HepG2 (cell line): ENCODE results near the gene PIGC. TPM values are rescaled to one million over a fixed set of nuclear protein-coding genes. Genes with fewer than 3 reads are reported as not detected.

ENCODE experiments used
- AKAP8 ChIP-seq: sonication (generic); formaldehyde crosslinking; IDR thresholded peaks from 2 replicates; pipeline ENCODE4 v1.5.1; 2020; ENCODE audit warnings: mild to moderate bottlenecking, missing genetic modification reagents
- CCDC6 ChIP-seq: sonication (generic); formaldehyde crosslinking; IDR thresholded peaks from 2 replicates; pipeline ENCODE4 v1.8.1; 2022; ENCODE audit warnings: mild to moderate bottlenecking, missing genetic modification reagents, moderate library complexity
- HNRNPK ChIP-seq: fragments of 200-400 bp; formaldehyde crosslinking; IDR thresholded peaks from 2 replicates; pipeline ENCODE4 v1.6.1; 2018; ENCODE audit warnings: low read length, low read depth, moderate library complexity, mild to moderate bottlenecking; ENCODE audit not compliant: poor library complexity, severe bottlenecking
- HNRNPUL1 ChIP-seq: fragments of 200-400 bp; formaldehyde crosslinking; IDR thresholded peaks from 2 replicates; pipeline ENCODE4 v1.6.1; 2017; ENCODE audit warnings: low read depth, mild to moderate bottlenecking, low read length, moderate library complexity
- IKZF5 ChIP-seq: IDR thresholded peaks from 2 replicates; pipeline ENCODE4 v1.6.1; 2018; ENCODE audit warnings: missing genetic modification reagents, mild to moderate bottlenecking, missing compliant biosample characterization
- KDM5A ChIP-seq: fragments of 200-600 bp; sonication (generic); IDR thresholded peaks from 2 replicates; pipeline ENCODE4 v1.7.0; 2018; ENCODE audit warnings: antibody characterized with exemption, mild to moderate bottlenecking, low read length, borderline replicate concordance
- NR3C1 ChIP-seq: sonication (generic); formaldehyde crosslinking; IDR thresholded peaks from 2 replicates; pipeline ENCODE4 v1.4.0; 2020; ENCODE audit warnings: missing genetic modification reagents
- SCMH1 ChIP-seq: sonication (generic); formaldehyde crosslinking; IDR thresholded peaks from 2 replicates; pipeline ENCODE4 v1.9.0; 2021; ENCODE audit warnings: missing genetic modification reagents, mild to moderate bottlenecking, borderline replicate concordance
- SIN3B ChIP-seq: fragments of 150-350 bp; IDR thresholded peaks from 2 replicates; pipeline ENCODE4 v1.6.1; 2014; ENCODE audit warnings: low read length
- ZNF12 ChIP-seq: sonication (generic); formaldehyde crosslinking; IDR thresholded peaks from 2 replicates; pipeline ENCODE4 v1.5.0; 2020; ENCODE audit warnings: missing genetic modification reagents
- ZNF143 ChIP-seq: sonication (generic); formaldehyde crosslinking; IDR thresholded peaks from 2 replicates; pipeline ENCODE4 v1.4.0; 2020; ENCODE audit warnings: missing genetic modification reagents
- ZNF225 ChIP-seq: sonication (generic); formaldehyde crosslinking; IDR thresholded peaks from 2 replicates; pipeline ENCODE4 v1.4.0; 2020; ENCODE audit warnings: mild to moderate bottlenecking, missing genetic modification reagents
- ZNF232 ChIP-seq: sonication (generic); formaldehyde crosslinking; IDR thresholded peaks from 2 replicates; pipeline ENCODE4 v1.4.0; 2020; ENCODE audit warnings: missing genetic modification reagents, borderline replicate concordance
- ZNF446 ChIP-seq: sonication (generic); formaldehyde crosslinking; IDR thresholded peaks from 2 replicates; pipeline ENCODE4 v1.5.0; 2020; ENCODE audit warnings: mild to moderate bottlenecking, missing genetic modification reagents
- ZNF777 ChIP-seq: sonication (generic); formaldehyde crosslinking; IDR thresholded peaks from 2 replicates; pipeline ENCODE4 v1.4.0; 2020; ENCODE audit warnings: missing genetic modification reagents
- ZNF781 ChIP-seq: sonication (generic); formaldehyde crosslinking; IDR thresholded peaks from 2 replicates; pipeline ENCODE4 v1.5.1; 2020; ENCODE audit warnings: borderline replicate concordance, mild to moderate bottlenecking, missing genetic modification reagents; ENCODE audit errors: not compliant biosample characterization
- ZSCAN12 ChIP-seq: sonication (generic); formaldehyde crosslinking; IDR thresholded peaks from 2 replicates; pipeline ENCODE4 v1.9.0; 2021; ENCODE audit warnings: mild to moderate bottlenecking, missing genetic modification reagents
- polyA plus RNA-seq, 8 experiments: library from polyadenylated mRNA; depleted of rRNA in 3 of 8; stranded (reverse) in 7 of 8; unstranded in 1 of 8; fragments of >200 nt; fragmentation: Illumina TruSeq in 4 of 8; extraction: Trizol in 4 of 8; gene quantifications; 2 replicates each; pipeline versions ENCODE4 v1.2.1 to v1.2.3, GENCODE V29; 2011 to 2016; ENCODE audit warnings: low read depth in 4 of 8, missing spikeins in 1 of 8, mixed read lengths in 1 of 8; ENCODE audit not compliant: insufficient read depth in 1 of 8
- total RNA-seq, 5 experiments: library from RNA; depleted of rRNA; stranded (reverse); fragments of >200 nt; fragmentation: Illumina TruSeq; extraction: Trizol; gene quantifications; 2 replicates each; pipeline ENCODE4 v1.2.3, GENCODE V29; 2016; ENCODE audit warnings: low read depth in 1 of 5
- TF ChIP-seq, protein P1 (sequence below): sonication (generic); formaldehyde crosslinking; IDR thresholded peaks from 2 replicates; pipeline ENCODE4 v1.4.0; 2020; ENCODE audit warnings: missing genetic modification reagents, borderline replicate concordance
- TF ChIP-seq, protein P2 (sequence below): sonication (generic); formaldehyde crosslinking; IDR thresholded peaks from 2 replicates; pipeline ENCODE4 v1.5.1; 2020; ENCODE audit warnings: mild to moderate bottlenecking, missing genetic modification reagents, moderate library complexity
- TF ChIP-seq, protein P3 (sequence below): sonication (generic); formaldehyde crosslinking; IDR thresholded peaks from 2 replicates; pipeline ENCODE4 v1.5.0; 2020; ENCODE audit warnings: mild to moderate bottlenecking, missing genetic modification reagents
- TF ChIP-seq, protein P4 (sequence below): sonication (generic); formaldehyde crosslinking; IDR thresholded peaks from 2 replicates; pipeline ENCODE4 v1.4.0; 2020; ENCODE audit warnings: mild to moderate bottlenecking, missing genetic modification reagents

PIGC gene
- total and polyA plus RNA-seq, 2 of the 13 experiments (the other 11 are each of a cell fraction or from before 2014, with no cell fraction given) = 26.7 to 29.5 TPM

DNA sequence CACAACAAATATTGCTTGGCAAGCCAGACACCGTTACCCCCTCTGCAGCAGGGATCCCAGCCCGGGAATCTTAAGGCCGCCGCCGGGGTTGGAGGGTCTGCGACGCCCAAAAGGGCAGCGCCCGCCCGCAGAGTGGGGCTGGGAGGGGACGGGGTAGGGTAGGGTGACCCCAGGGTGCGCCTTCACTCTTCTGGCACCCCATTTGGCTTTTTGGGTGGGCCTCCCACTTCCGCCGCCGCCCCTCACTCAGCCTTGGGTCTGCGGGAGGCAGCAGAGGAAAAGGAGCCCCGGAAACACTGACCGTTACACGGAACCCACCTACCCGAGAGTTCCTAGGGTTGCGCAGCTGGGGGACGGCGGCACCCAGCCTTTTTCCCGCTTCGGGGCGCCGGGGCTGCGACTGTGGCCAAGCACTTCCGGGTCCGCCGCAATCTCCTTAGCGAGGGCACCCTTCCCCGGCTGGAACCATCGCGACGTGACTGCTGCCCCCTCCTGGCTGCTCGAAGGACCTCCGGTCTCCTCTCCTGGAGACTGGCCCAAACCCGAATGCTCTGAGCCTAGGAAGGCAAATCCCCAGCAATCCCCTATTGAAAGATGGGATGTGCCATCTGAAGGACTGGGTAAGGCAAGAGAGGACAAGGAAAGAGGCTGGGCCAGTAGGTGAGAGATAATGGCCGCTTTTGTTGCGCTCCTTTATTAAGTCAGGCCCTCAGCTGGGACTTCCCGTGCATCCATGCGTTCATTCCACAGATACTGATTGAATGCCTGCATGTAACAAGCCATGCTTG, at the start of gene PIGC (continued):
- TF ChIP-seq SCMH1 (CRISPR knock-in tag) (no peak), ZNF12 (CRISPR knock-in tag) (no peak), CCDC6 (CRISPR knock-in tag) (no peak), ZNF781 (CRISPR knock-in tag) (no peak), ZNF232 (CRISPR knock-in tag) (no peak; the same call in 1 of the 2 replicates), ZNF225 (peak; percentile 89; the same call in 1 of the 2 replicates), NR3C1 (CRISPR knock-in tag) (no peak), ZNF446 (CRISPR knock-in tag) (0 out of 2 replicates have a peak, but pooled peaks have one; percentile 50), ZNF777 (CRISPR knock-in tag) (no peak), KDM5A (no peak; the same call in 1 of the 2 replicates), IKZF5 (CRISPR knock-in tag) (peak; percentile 83; the same call in 1 of the 2 replicates), SIN3B (no peak), HNRNPK (no peak), HNRNPUL1 (no peak), AKAP8 (CRISPR knock-in tag) (no peak), ZSCAN12 (CRISPR knock-in tag) (no peak), ZNF143 (CRISPR knock-in tag) (no peak)
- TF ChIP-seq, protein P1, sequence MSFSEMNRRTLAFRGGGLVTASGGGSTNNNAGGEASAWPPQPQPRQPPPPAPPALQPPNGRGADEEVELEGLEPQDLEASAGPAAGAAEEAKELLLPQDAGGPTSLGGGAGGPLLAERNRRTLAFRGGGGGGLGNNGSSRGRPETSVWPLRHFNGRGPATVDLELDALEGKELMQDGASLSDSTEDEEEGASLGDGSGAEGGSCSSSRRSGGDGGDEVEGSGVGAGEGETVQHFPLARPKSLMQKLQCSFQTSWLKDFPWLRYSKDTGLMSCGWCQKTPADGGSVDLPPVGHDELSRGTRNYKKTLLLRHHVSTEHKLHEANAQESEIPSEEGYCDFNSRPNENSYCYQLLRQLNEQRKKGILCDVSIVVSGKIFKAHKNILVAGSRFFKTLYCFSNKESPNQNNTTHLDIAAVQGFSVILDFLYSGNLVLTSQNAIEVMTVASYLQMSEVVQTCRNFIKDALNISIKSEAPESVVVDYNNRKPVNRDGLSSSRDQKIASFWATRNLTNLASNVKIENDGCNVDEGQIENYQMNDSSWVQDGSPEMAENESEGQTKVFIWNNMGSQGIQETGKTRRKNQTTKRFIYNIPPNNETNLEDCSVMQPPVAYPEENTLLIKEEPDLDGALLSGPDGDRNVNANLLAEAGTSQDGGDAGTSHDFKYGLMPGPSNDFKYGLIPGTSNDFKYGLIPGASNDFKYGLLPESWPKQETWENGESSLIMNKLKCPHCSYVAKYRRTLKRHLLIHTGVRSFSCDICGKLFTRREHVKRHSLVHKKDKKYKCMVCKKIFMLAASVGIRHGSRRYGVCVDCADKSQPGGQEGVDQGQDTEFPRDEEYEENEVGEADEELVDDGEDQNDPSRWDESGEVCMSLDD (CRISPR knock-in tag) = peak; percentile 82; the same call in 1 of the 2 replicates
- TF ChIP-seq, protein P2, sequence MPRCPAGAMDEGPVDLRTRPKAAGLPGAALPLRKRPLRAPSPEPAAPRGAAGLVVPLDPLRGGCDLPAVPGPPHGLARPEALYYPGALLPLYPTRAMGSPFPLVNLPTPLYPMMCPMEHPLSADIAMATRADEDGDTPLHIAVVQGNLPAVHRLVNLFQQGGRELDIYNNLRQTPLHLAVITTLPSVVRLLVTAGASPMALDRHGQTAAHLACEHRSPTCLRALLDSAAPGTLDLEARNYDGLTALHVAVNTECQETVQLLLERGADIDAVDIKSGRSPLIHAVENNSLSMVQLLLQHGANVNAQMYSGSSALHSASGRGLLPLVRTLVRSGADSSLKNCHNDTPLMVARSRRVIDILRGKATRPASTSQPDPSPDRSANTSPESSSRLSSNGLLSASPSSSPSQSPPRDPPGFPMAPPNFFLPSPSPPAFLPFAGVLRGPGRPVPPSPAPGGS = peak; percentile 91
- TF ChIP-seq, protein P3, sequence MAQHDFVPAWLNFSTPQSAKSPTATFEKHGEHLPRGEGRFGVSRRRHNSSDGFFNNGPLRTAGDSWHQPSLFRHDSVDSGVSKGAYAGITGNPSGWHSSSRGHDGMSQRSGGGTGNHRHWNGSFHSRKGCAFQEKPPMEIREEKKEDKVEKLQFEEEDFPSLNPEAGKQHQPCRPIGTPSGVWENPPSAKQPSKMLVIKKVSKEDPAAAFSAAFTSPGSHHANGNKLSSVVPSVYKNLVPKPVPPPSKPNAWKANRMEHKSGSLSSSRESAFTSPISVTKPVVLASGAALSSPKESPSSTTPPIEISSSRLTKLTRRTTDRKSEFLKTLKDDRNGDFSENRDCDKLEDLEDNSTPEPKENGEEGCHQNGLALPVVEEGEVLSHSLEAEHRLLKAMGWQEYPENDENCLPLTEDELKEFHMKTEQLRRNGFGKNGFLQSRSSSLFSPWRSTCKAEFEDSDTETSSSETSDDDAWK = no peak
- TF ChIP-seq, protein P4, sequence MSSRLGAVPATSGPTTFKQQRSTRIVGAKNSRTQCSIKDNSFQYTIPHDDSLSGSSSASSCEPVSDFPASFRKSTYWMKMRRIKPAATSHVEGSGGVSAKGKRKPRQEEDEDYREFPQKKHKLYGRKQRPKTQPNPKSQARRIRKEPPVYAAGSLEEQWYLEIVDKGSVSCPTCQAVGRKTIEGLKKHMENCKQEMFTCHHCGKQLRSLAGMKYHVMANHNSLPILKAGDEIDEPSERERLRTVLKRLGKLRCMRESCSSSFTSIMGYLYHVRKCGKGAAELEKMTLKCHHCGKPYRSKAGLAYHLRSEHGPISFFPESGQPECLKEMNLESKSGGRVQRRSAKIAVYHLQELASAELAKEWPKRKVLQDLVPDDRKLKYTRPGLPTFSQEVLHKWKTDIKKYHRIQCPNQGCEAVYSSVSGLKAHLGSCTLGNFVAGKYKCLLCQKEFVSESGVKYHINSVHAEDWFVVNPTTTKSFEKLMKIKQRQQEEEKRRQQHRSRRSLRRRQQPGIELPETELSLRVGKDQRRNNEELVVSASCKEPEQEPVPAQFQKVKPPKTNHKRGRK (CRISPR knock-in tag) = no peak
